ENCODE data around the gene GSTM3. TPM values are rescaled to one million over a fixed set of nuclear protein-coding genes. Genes with fewer than 3 reads are reported as not detected.

Gene GSTM3
- total RNA-seq, 1 experiment from 2014 or later = 2.2 TPM

DNA sequence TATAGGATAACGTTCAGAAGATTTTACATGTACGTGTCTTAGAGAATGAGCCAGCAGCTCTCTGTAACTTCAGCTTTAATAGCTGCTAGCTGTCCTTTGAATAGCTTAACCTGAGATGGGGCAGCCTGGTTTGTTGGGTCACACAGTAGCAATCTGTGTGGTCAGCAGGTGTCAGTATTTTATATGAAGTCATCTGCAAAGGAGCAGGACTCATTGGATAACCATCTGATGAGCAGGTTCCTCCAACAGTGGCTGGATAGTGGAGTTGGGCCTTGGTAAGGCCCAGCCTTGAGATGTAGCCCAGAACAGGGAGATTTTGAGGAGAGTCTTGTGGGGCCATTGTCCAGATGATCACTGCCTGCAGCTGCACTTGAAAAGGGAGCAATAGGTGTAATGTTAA is 22.3 kb downstream of the GSTM3 start (continued):
- no peak for TF ChIP-seq NR1H2 (CRISPR knock-in tag; IDR thresholded peaks at IDR 0.05)
- TF ChIP-seq, protein P1, sequence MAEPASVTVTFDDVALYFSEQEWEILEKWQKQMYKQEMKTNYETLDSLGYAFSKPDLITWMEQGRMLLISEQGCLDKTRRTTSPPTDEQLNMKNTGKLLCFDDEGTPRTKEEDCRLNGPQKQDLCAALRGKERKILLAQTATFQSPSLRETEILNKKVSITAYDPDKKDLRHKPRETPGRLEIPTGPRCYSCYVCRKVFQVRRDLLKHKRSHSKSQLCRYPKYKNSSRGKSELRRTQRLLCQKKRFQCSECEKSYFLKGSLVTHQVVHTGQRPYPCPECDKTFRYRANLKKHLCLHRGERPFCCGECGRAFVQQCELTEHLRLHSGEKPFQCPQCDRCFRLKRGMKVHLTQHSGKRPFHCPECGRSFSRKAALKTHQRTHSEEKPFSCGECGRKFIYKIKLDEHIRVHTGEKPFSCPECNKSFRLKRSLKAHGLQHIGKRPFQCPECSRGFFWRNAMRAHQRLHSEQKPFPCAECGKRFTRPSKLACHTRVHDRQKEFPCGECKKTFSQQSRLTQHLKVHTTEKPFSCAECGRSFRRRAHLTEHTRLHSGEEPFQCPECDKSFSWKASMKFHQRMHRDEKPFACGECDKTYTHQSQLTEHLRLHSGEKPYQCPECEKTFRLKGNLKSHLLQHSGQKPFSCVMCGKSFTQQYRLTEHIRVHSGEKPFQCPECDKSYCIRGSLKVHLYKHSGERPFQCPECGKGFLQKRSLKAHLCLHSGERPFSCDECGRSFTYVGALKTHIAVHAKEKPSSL (CRISPR knock-in tag; conservative IDR thresholded peaks at IDR 0.05) = no peak
- TF ChIP-seq SMAD4 (CRISPR knock-in tag; IDR thresholded peaks at IDR 0.05) = no peak
- no peak for TF ChIP-seq ZNF512 (CRISPR knock-in tag; IDR thresholded peaks at IDR 0.05; ENCODE audit: borderline replicate concordance)
- TF ChIP-seq FOXJ3 (CRISPR knock-in tag; IDR thresholded peaks at IDR 0.05; ENCODE audit: borderline replicate concordance) = no peak
- TF ChIP-seq AR (CRISPR knock-in tag; IDR thresholded peaks at IDR 0.05) = no peak
- no peak for TF ChIP-seq NR3C1 (CRISPR knock-in tag; conservative IDR thresholded peaks at IDR 0.05; ENCODE audit: low read depth)
- no peak for TF ChIP-seq NFE2L1 (CRISPR knock-in tag; IDR thresholded peaks at IDR 0.05)
- TF ChIP-seq HMGXB4 (CRISPR knock-in tag; IDR thresholded peaks at IDR 0.05) = no peak

- no peaks in the 10 kb centered on the region for H3K4me1 Mint-ChIP-seq
- no peak overlapping the region for H3K27ac Mint-ChIP-seq
- CTCF ChIA-PET = interaction anchor here (0.6 to 2.5 kb wide), 6 partner anchors 32 to 267 kb away, joined by 3 to 15 read pairs (median 4); partner anchors contain the start of gene AHCYL1
- TF ChIP-seq USF1 (CRISPR knock-in tag; IDR thresholded peaks at IDR 0.05) (no peak), AFF4 (CRISPR knock-in tag; IDR thresholded peaks at IDR 0.05; ENCODE audit: borderline replicate concordance) (no peak), GTF2I (CRISPR knock-in tag; conservative IDR thresholded peaks at IDR 0.05) (no peak), HMGA2 (CRISPR knock-in tag; IDR thresholded peaks at IDR 0.05) (no peak), SMAD3 (CRISPR knock-in tag; IDR thresholded peaks at IDR 0.05; ENCODE audit: borderline replicate concordance) (no peak)
- TF ChIP-seq, protein P2, sequence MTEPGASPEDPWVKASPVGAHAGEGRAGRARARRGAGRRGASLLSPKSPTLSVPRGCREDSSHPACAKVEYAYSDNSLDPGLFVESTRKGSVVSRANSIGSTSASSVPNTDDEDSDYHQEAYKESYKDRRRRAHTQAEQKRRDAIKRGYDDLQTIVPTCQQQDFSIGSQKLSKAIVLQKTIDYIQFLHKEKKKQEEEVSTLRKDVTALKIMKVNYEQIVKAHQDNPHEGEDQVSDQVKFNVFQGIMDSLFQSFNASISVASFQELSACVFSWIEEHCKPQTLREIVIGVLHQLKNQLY (CRISPR knock-in tag; IDR thresholded peaks at IDR 0.05) = no peak
- peaks cover 7% of the 10 kb centered on the region for H3K9me3 Mint-ChIP-seq
- ATAC-seq (no peak), DNase-seq (ENCODE audit: low spot score) (no peak)
- H3K27me3 Mint-ChIP-seq (ENCODE audit: low read depth) = no peaks in the 10 kb centered on the region; the same call in 1 of the 2 replicates
- POLR2A ChIA-PET = no interaction called here
- H3K4me3 Mint-ChIP-seq = no peak overlapping the region
- H3K36me3 Mint-ChIP-seq = no peaks in the 10 kb centered on the region
Observed at GRCh38 chr1:109717729-109718128, 23.1 kb downstream of the GSTM3 start.
